CD8-positive, alpha-beta memory T cell (primary cell): Measurements from ENCODE around the gene ZNF641. TPM values are rescaled to one million over a fixed set of nuclear protein-coding genes. Genes with fewer than 3 reads are reported as not detected.
A peak's percentile ranks its signal among the peaks of the same experiment; 100 is the strongest.
"Not testable (repeated sequence)": the region's sequence is repeated elsewhere in the genome, so short reads cannot be mapped to it uniquely, and the experiment has no call there.

Experiments used
- CTCF ChIA-PET: fragments of 350-600 bp; sonication (Branson Sonifier 250); formaldehyde crosslinking; loops from one replicate; lab custom pipeline; 2021; ENCODE audit warnings: antibody characterized with exemption; lab: Charles Lee
- POLR2A ChIA-PET: fragments of 350-600 bp; sonication (Branson Sonifier 250); formaldehyde crosslinking; loops from one replicate; lab custom pipeline; 2021; ENCODE audit warnings: antibody characterized with exemption; lab: Charles Lee
- DNase-seq, 5 donors: peaks; one replicate each; pipeline versions ENCODE4 v3.0.0 to v3.0.0-alpha.2; 2020 to 2022; ENCODE audit warnings: mixed read lengths in 1 of 5
- H3K27ac ChIP-seq: one replicate; pipeline ENCODE4 v1.7.0; 2013; ENCODE audit warnings: low read depth, mild to moderate bottlenecking, low read length, moderate library complexity
- H3K27me3 ChIP-seq: 2 replicates; pipeline ENCODE4 v1.7.0; 2013; ENCODE audit warnings: low read length, mild to moderate bottlenecking; ENCODE audit not compliant: insufficient read depth, poor library complexity, severe bottlenecking
- H3K36me3 ChIP-seq: 2 replicates; pipeline ENCODE4 v1.7.0; 2013; ENCODE audit warnings: mild to moderate bottlenecking, low read length, moderate library complexity; ENCODE audit not compliant: insufficient read depth
- H3K4me1 ChIP-seq: 2 replicates; pipeline ENCODE4 v1.7.0; 2013; ENCODE audit warnings: mild to moderate bottlenecking, low read length, moderate library complexity; ENCODE audit not compliant: insufficient read depth
- H3K4me3 ChIP-seq: 2 replicates; pipeline ENCODE4 v1.7.0; 2013; ENCODE audit warnings: mild to moderate bottlenecking, low read length
- H3K9me3 ChIP-seq: 2 replicates; pipeline ENCODE4 v1.7.0; 2013; ENCODE audit warnings: mild to moderate bottlenecking, low read length
- H3K27ac Mint-ChIP-seq, 8 donors: one replicate each; pipeline ENCODE4 v1.8.0; 2020 to 2021; ENCODE audit warnings: mixed read lengths in 8 of 8, mild to moderate bottlenecking in 6 of 8, inconsistent platforms in 3 of 8, moderate library complexity in 3 of 8
- H3K27me3 Mint-ChIP-seq, 2 donors: one replicate each; pipeline ENCODE4 v1.8.0; 2020 to 2021; ENCODE audit warnings: mixed read lengths in 2 of 2, mild to moderate bottlenecking in 1 of 2, moderate library complexity in 1 of 2
- H3K36me3 Mint-ChIP-seq, 3 donors: one replicate each; pipeline ENCODE4 v1.8.0; 2020 to 2021; ENCODE audit warnings: mixed read lengths in 3 of 3, inconsistent platforms in 1 of 3, mild to moderate bottlenecking in 1 of 3
- H3K4me1 Mint-ChIP-seq, 3 donors: one replicate each; pipeline ENCODE4 v1.8.0; 2020 to 2021; ENCODE audit warnings: mixed read lengths in 3 of 3, inconsistent platforms in 1 of 3, mild to moderate bottlenecking in 1 of 3
- H3K4me3 Mint-ChIP-seq, 7 donors: one replicate each; pipeline ENCODE4 v1.8.0; 2020 to 2021; ENCODE audit warnings: mixed read lengths in 7 of 7, mild to moderate bottlenecking in 6 of 7, moderate library complexity in 4 of 7, inconsistent platforms in 2 of 7
- H3K9me3 Mint-ChIP-seq, 5 donors: one replicate each; pipeline ENCODE4 v1.8.0; 2020 to 2022; ENCODE audit warnings: mixed read lengths in 5 of 5, mild to moderate bottlenecking in 3 of 5, moderate library complexity in 2 of 5, inconsistent platforms in 1 of 5
- polyA plus RNA-seq: library from polyadenylated mRNA; unstranded; fragments of 300-500 nt; fragmentation: Illumina TruSeq; gene quantifications from one replicate; pipeline ENCODE4 v1.2.3, GENCODE V29; 2021
- total RNA-seq, 2 experiments: library from RNA; stranded (reverse); gene quantifications; one replicate each; pipeline ENCODE4 v1.2.3, GENCODE V29; 2021

The ZNF641 gene
- total and polyA plus RNA-seq, 3 experiments from 2014 or later, result 10.6 to 16.3 (median 13.4) TPM

GRCh38 chr12:48349471-48349870 is 1.2 kb downstream of the ZNF641 start:
- peaks cover 29% of the 10 kb centered on the region for H3K36me3 ChIP-seq
- CTCF ChIA-PET, result interaction anchor here (2.5 kb wide), 1 partner anchor 152 kb away, joined by 10 read pairs; no protein-coding TSS in a partner anchor
- no peaks in the 10 kb centered on the region for H3K27me3 ChIP-seq
- DNase-seq, result peak in 1 of 5 donors; percentile 2
- no peaks in the 10 kb centered on the region for H3K9me3 Mint-ChIP-seq
- peaks cover 27% of the 10 kb centered on the region for H3K4me1 ChIP-seq
- peak overlapping the region; percentile 91 to 99 (median 98) for H3K4me3 Mint-ChIP-seq
- H3K9me3 ChIP-seq, result no peaks in the 10 kb centered on the region
- peaks cover 0 to 4% of the 10 kb centered on the region in 2 donors for H3K27me3 Mint-ChIP-seq
- H3K4me3 ChIP-seq, result peak overlapping the region; percentile 71
- POLR2A ChIA-PET, result interaction anchor here (1.5 kb wide), 1 partner anchor 151 kb away, joined by 8 read pairs; no protein-coding TSS in a partner anchor
- H3K36me3 Mint-ChIP-seq, result peaks cover 21 to 47% (median 22%) of the 10 kb centered on the region in 3 donors
- H3K27ac Mint-ChIP-seq, result peak overlapping the region; percentile 93 to 99 (median 96)
- no peak overlapping the region for H3K27ac ChIP-seq
- H3K4me1 Mint-ChIP-seq, result peaks cover 36 to 48% (median 41%) of the 10 kb centered on the region in 3 donors

DNA sequence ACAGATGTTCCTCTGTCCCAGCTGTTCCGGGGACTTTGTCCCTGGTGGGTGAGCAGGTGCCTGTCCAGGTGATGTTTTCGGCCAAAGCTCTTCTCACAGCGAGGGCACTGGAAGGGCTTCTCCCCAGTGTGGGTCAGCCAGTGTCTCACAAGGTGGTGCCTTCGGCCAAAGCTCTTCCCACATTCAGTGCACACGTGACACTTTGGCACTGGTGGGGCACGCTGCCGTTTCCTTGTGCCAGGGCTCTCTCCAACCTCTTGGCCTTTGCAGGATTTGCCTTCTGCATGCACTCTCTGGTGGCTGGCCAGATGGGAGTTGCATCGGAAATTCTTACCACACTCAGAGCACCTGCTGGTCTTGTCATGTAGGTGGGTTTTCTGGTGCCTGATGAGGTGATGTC is 7.7 kb downstream of the ZNF641 start:
- Mint-ChIP-seq H3K36me3 (peaks cover 47 to 82% (median 50%) of the 10 kb centered on the region in 3 donors), H3K4me1 (peaks cover 26 to 34% (median 30%) of the 10 kb centered on the region in 3 donors), H3K27me3 (no peaks in the 10 kb centered on the region), H3K4me3 (no peak overlapping the region), H3K27ac (no peak overlapping the region), H3K9me3 (no peaks in the 10 kb centered on the region)
- peaks cover 3% of the 10 kb centered on the region for H3K4me1 ChIP-seq
- DNase-seq, result no peak
- H3K27ac ChIP-seq, result no peak overlapping the region
- H3K36me3 ChIP-seq, result peaks cover 43% of the 10 kb centered on the region
- H3K9me3 ChIP-seq, result no peaks in the 10 kb centered on the region
- POLR2A ChIA-PET, result no interaction called here
- H3K4me3 ChIP-seq, result no peak overlapping the region
- CTCF ChIA-PET, result interaction anchor here (0.7 kb wide), 1 partner anchor 23 kb away, joined by 3 read pairs; no protein-coding TSS in a partner anchor
- no peaks in the 10 kb centered on the region for H3K27me3 ChIP-seq

- Histone ChIP-seq H3K4me1 (no peaks in the 10 kb centered on the region), H3K4me3 (no peak overlapping the region), H3K9me3 (no peaks in the 10 kb centered on the region), H3K27me3 (no peaks in the 10 kb centered on the region), H3K27ac (no peak overlapping the region), H3K36me3 (peaks cover 25% of the 10 kb centered on the region)
- H3K27me3 Mint-ChIP-seq, result no peaks in the 10 kb centered on the region
- no peak for DNase-seq
- H3K9me3 Mint-ChIP-seq, result peaks cover 0 to 2% (median 0%) of the 10 kb centered on the region in 5 donors
- CTCF ChIA-PET, result interaction anchor here (1.1 kb wide), 1 partner anchor 144 kb away, joined by 3 read pairs; no protein-coding TSS in a partner anchor
- peaks cover 41 to 67% (median 41%) of the 10 kb centered on the region in 3 donors for H3K36me3 Mint-ChIP-seq
- H3K4me1 Mint-ChIP-seq, result peaks cover 20 to 25% (median 25%) of the 10 kb centered on the region in 3 donors
- H3K4me3 Mint-ChIP-seq, result no peak overlapping the region
- POLR2A ChIA-PET, result interaction anchor here (0.7 kb wide), 1 partner anchor 86 kb away, joined by 3 read pairs; no protein-coding TSS in a partner anchor
- peak overlapping the region in 2 of 8 donors; percentile 39 to 61 for H3K27ac Mint-ChIP-seq
These were observed 9.8 kb downstream of the ZNF641 start for GRCh38 chr12:48340943-48341342.

DNA sequence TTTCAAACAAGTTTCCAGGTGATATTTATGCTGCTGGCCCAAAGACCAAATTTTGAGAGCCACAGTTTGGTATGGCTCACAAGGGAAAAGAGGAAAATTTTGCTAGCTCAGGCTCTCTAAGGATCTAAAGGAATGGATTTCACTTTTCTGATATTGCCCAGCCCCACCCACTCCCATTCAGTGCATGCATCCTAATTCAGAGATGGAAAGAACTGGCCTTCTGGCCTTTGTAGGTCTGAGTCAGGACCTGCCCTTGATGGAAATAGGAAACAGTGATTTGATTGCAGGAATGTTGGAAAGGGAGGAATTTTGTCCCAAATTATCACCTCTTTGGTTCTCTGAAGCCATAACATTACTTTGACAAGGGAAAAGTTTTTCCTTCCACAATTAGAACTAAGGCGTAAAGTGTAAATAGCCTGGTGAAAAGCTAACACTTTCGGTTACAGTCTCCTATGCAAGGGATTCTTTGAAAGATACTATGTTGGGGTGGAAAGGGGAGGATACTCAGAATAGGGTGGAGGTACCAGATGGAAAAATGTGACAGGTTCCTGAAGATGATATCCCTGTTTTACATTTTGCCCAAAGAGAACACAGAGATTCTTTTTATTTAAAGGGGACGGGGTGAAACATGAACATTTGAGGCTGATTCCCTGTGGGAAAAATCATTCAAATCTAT is 11.1 kb downstream of the ZNF641 start:
- peaks cover 14% of the 10 kb centered on the region for H3K36me3 ChIP-seq
- no peaks in the 10 kb centered on the region for H3K9me3 ChIP-seq
- Mint-ChIP-seq H3K9me3 (peaks cover 0 to 2% (median 0%) of the 10 kb centered on the region in 5 donors), H3K27ac (peak overlapping the region in 5 of 8 donors; percentile 1 to 62 (median 23)), H3K36me3 (peaks cover 29 to 55% (median 31%) of the 10 kb centered on the region in 3 donors), H3K4me3 (no peak overlapping the region), H3K4me1 (peaks cover 19 to 28% (median 25%) of the 10 kb centered on the region in 3 donors), H3K27me3 (no peaks in the 10 kb centered on the region)
- no peak for DNase-seq
- POLR2A ChIA-PET, result no interaction called here
- no peaks in the 10 kb centered on the region for H3K27me3 ChIP-seq
- H3K4me1 ChIP-seq, result no peaks in the 10 kb centered on the region
- H3K4me3 ChIP-seq, result no peak overlapping the region
- no peak overlapping the region for H3K27ac ChIP-seq
- CTCF ChIA-PET, result no interaction called here

DNA sequence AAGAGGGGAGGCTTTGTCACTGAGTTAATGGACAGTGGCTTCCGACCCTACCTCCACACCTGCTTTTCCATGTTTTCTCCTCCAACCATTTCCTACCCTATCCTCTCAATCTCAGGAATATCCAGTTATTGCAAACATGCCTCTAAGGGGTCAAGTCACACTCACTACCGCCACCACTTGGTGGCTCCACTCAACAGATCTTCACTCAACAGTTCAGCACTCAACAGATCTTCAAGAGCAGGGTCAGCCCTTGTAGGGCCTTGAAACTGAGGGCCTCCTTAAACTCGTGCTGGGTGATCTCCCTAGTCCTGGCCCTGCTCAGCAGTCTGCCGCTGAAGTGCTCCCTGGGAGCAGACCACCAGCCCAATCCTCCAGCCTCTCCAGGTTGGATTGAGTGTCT is 14.2 kb downstream of the ZNF641 start:
- peaks cover 15 to 27% (median 18%) of the 10 kb centered on the region in 3 donors for H3K36me3 Mint-ChIP-seq
- Histone ChIP-seq H3K9me3 (no peaks in the 10 kb centered on the region), H3K27ac (no peak overlapping the region), H3K36me3 (no peaks in the 10 kb centered on the region), H3K27me3 (no peaks in the 10 kb centered on the region), H3K4me1 (no peaks in the 10 kb centered on the region), H3K4me3 (no peak overlapping the region)
- DNase-seq, result no peak
- H3K4me3 Mint-ChIP-seq, result no peak overlapping the region
- H3K4me1 Mint-ChIP-seq, result peaks cover 15 to 18% (median 16%) of the 10 kb centered on the region in 3 donors
- POLR2A ChIA-PET, result no interaction called here
- no peaks in the 10 kb centered on the region for H3K27me3 Mint-ChIP-seq
- H3K9me3 Mint-ChIP-seq, result peaks cover 0 to 2% (median 0%) of the 10 kb centered on the region in 5 donors
- CTCF ChIA-PET, result no interaction called here
- H3K27ac Mint-ChIP-seq, result peak overlapping the region in 3 of 8 donors; percentile 30 to 55 (median 54)

DNA sequence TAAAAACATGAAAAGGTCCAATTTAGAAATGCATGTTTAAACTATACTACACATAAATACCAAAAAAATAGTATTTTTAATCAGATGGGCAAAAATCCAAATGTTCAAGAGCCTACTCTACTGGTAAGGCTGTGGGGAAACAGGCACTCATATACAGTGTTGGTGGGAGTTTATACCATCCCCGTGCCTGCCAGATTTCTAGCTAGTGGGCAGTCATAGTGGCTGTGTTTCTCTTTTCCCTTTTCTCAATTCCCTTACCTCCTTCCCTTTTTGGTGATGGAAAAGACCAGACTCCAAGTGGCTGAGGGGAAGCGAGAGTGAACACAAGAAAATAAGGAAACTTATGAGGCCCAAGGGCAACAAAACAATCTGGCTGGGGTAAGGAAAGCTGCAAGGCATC is 14.7 kb downstream of the ZNF641 start:
- Histone ChIP-seq H3K4me3 (no peak overlapping the region), H3K27me3 (no peaks in the 10 kb centered on the region), H3K9me3 (no peaks in the 10 kb centered on the region), H3K36me3 (no peaks in the 10 kb centered on the region), H3K27ac (no peak overlapping the region), H3K4me1 (no peaks in the 10 kb centered on the region)
- peaks cover 13 to 15% (median 14%) of the 10 kb centered on the region in 3 donors for H3K4me1 Mint-ChIP-seq
- CTCF ChIA-PET, result no interaction called here
- DNase-seq, result no peak
- H3K27ac Mint-ChIP-seq, result no peak overlapping the region
- POLR2A ChIA-PET, result no interaction called here
- peaks cover 0 to 2% (median 0%) of the 10 kb centered on the region in 5 donors for H3K9me3 Mint-ChIP-seq
- H3K4me3 Mint-ChIP-seq, result no peak overlapping the region
- H3K27me3 Mint-ChIP-seq, result no peaks in the 10 kb centered on the region
- H3K36me3 Mint-ChIP-seq, result peaks cover 13 to 25% (median 16%) of the 10 kb centered on the region in 3 donors

DNA sequence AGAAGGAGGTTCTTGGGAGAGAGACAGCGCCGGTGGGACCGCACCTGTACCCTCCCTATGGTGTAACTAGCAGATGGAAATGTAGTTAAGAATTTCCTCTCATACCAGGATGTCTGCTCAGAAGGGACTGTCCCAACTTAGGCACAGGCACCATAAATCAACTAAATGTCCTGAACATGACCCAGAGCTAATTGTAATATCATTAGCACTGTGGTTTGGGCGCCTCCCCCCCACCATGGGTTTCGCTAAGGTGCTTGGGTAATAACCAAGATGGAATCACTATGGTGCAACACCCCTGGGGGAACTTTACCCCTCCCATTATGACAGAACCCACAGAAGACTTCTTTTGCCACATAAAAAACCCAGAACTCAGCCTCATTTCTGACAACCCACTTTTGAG is 15.9 kb downstream of the ZNF641 start:
- ChIA-PET CTCF (no interaction called here), POLR2A (no interaction called here)
- H3K9me3 ChIP-seq, result no peaks in the 10 kb centered on the region
- peaks cover 5 to 12% (median 5%) of the 10 kb centered on the region in 3 donors for H3K36me3 Mint-ChIP-seq
- no peaks in the 10 kb centered on the region for H3K27me3 ChIP-seq
- no peaks in the 10 kb centered on the region for H3K36me3 ChIP-seq
- H3K9me3 Mint-ChIP-seq, result peaks cover 0 to 2% (median 0%) of the 10 kb centered on the region in 5 donors
- H3K27me3 Mint-ChIP-seq, result no peaks in the 10 kb centered on the region
- H3K4me3 ChIP-seq, result no peak overlapping the region
- no peak overlapping the region for H3K27ac ChIP-seq
- DNase-seq, result no peak
- no peaks in the 10 kb centered on the region for H3K4me1 ChIP-seq
- peaks cover 9 to 15% (median 13%) of the 10 kb centered on the region in 3 donors for H3K4me1 Mint-ChIP-seq
- H3K27ac Mint-ChIP-seq, result peak overlapping the region in 4 of 8 donors; percentile 32 to 81 (median 50)
- H3K4me3 Mint-ChIP-seq, result no peak overlapping the region

- H3K9me3 Mint-ChIP-seq, DNase-seq, H3K36me3 Mint-ChIP-seq, H3K9me3 ChIP-seq, H3K4me3 ChIP-seq, CTCF ChIA-PET, H3K27ac Mint-ChIP-seq, POLR2A ChIA-PET, H3K4me1 ChIP-seq, H3K27ac ChIP-seq, H3K27me3 Mint-ChIP-seq, H3K36me3 ChIP-seq, H3K4me3 Mint-ChIP-seq, H3K27me3 ChIP-seq: not testable (repeated sequence)
- H3K4me1 Mint-ChIP-seq, result peaks cover 9 to 15% (median 13%) of the 10 kb centered on the region in 3 donors
These were observed 17.0 kb downstream of the ZNF641 start for GRCh38 chr12:48333680-48334079.
